CD4-positive, alpha-beta T cell treated with Interleukin-1 beta for 1 hour (primary cell): Measurements from ENCODE around the gene TBX2.
A peak's percentile ranks its signal among the peaks of the same experiment; 100 is the strongest.

Experiments
- DNase-seq, 2 donors: peaks; one replicate each; pipeline ENCODE4 v3.0.0-alpha.2; 2020 to 2022

The TBX2 gene

GRCh38 chr17:61387511-61388305 is 11.9 kb upstream of the TBX2 start:
- no peak for DNase-seq

- no peak for DNase-seq
These were observed 10.9 kb upstream of the TBX2 start for GRCh38 chr17:61388561-61389356.

GRCh38 chr17:61389670-61390478 is 9.8 kb upstream of the TBX2 start:
- DNase-seq = peak; percentile 27 to 31

GRCh38 chr17:61390479-61390791 is 9.2 kb upstream of the TBX2 start:
- no peak for DNase-seq

DNA sequence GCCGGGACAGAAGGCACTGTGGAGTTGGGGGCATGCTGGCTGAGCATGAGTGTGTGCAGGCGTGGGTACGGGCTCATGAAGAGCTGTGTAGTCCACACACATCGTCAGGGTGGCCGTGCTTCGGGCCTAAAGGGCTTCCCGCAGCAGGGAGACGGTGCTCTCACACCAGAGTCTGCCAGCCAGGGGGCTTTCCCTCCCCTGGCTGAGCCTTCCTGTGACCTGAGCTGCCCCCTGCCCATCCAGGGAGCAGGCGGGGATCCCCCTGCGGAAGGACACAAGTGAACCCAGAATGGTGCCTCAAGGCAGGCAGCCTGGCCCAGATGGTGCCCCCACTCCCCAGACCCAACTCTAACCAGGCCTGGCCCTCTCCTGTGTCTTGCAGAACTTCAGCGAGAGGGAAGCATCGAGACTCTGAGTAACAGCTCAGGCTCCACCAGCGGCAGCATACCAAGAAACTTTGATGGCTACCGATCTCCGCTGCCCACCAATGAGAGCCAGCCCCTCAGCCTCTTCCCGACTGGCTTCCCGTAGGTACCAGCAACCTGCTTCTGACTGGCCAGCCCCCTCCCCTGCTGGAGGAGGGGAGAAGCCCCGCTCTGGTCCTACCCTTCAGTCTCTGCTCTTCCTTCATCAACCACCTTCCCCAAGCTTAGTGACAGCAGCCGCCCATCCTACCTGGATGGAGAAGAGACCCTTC is 7.9 kb upstream of the TBX2 start:
- DNase-seq = no peak

GRCh38 chr17:61392679-61393078 is 7.0 kb upstream of the TBX2 start:
- DNase-seq = no peak

GRCh38 chr17:61393550-61393903 is 6.1 kb upstream of the TBX2 start:
- DNase-seq = no peak

- DNase-seq = no peak
These were observed 5.6 kb upstream of the TBX2 start for GRCh38 chr17:61393904-61394629.

DNA sequence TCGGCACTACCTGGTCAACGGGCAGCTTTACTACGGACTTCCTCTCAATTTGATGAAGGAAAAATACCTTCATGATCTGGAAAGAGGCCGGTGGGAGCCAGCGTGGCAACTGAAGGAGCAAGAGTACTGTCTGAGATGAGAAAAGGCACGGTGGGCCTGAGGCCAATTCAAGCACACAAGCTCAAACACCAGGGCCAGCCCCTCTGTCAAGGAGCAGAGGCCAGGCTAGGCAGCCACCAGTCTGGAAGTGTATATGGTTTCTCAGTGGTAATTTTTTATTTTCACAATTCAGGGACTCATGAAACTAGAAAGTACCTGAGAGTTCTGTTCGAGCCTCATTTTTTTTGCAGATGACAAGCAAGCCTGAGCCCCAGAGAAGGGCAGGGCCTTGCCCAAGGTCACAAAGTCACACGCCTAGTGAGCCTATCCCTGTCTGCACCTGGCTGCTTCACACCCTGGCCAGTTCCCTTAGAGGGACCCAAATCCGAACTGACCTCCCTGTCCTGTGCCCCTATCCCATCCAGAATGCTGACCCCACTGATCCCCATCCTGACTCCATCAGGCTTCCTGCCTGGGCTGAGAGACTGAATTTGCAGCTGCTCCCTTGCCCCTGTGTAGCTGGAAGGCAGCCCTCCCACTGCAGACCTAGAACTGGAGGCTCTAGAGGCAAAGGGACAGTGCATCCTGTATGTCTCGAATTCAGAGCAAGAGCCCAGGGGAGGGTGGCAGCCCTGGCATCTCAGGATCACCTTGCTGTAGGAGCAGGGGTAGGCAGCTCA is 4.8 kb upstream of the TBX2 start:
- DNase-seq = no peak

- no peak for DNase-seq
These were observed 4.1 kb upstream of the TBX2 start for GRCh38 chr17:61395409-61395982.

DNA sequence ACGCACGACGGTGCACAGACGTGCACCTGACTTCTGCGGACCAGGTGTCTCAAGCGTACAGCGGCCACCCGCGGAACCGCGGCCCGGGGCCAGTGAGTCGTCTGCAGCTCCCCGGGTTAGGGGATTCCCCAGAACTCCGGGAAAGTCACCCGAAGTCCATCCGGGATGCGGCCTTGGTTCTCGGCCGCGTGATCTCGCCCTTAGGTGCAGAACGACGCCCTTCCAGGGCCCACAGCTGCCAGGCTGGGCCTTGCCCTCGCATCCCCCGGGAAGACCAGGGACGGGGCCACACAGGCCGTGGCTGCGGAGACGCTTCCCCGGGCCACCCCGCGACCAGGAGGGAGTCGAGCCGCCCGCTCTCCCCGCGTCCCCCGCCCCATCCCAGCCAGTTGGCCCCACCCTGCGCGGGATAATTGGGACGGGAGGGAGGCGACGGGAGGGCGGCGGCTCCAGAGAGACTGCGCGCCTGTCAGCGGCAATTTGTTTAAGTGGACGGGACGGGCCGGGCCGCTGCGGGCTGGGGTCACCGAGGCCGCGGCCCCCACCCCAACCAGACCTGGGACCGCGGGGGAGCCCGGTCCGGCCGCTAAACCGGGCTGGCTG is 3.6 kb upstream of the TBX2 start:
- no peak for DNase-seq

- DNase-seq = no peak
These were observed 3.0 kb upstream of the TBX2 start for GRCh38 chr17:61396586-61397085.

DNA sequence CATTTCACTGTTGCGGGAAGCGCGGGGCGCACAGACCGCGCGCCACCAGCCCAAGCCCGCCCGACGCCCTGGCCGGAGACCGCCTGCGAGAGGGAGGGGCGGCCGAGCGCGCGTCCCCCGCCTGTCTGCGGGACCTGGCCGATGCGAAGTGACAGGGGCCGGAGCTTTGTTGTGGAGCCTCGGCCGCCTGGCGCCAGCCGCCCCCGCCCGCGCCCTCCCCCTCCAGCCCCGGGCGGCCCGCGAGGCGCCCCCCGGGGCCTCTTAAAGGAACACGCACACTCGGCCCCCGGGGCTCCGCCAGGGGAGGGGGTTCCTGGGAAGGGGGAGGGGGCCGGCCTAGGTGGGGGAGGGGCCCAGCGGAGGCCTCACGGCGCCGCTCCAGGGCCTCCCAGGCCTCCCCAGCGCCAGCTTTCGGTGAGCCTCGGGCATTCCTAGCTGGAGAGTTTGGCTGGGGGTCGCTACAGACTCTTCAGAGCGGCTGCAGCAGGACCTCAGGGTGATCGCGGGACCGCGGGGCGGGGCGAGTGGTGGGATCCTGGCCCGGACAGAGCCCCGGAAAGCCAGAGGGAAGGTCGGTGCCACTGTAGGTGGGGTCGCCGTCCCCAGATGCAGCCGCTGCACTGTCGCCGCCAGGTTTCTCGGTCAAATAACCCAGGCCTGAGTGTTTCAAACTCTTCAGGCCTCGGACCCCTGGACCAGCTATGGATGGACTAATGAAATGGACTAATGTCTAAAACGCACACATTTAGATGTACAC is 2.4 kb upstream of the TBX2 start:
- DNase-seq = no peak

DNA sequence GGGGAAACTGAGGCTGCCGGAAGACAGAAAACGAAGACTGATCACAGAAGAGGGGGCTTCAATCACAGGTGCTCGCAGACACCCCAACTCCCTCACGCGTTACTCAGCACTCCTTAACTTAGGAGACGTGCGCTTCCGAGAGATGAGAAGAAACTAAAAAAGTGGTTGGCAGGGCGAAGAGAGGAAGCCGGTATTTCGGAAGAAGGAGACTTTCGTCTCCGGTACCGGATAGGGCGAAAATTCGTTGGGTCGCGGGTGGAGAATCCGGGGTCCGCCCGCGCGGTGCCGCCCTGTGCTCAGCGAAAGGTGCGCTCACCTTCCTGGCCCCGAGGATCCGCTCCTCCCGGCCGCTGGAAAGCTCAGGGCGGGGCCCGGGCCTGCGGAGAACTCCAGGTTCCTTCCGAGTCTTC is 917 bp upstream of the TBX2 start:
- DNase-seq = no peak

DNA sequence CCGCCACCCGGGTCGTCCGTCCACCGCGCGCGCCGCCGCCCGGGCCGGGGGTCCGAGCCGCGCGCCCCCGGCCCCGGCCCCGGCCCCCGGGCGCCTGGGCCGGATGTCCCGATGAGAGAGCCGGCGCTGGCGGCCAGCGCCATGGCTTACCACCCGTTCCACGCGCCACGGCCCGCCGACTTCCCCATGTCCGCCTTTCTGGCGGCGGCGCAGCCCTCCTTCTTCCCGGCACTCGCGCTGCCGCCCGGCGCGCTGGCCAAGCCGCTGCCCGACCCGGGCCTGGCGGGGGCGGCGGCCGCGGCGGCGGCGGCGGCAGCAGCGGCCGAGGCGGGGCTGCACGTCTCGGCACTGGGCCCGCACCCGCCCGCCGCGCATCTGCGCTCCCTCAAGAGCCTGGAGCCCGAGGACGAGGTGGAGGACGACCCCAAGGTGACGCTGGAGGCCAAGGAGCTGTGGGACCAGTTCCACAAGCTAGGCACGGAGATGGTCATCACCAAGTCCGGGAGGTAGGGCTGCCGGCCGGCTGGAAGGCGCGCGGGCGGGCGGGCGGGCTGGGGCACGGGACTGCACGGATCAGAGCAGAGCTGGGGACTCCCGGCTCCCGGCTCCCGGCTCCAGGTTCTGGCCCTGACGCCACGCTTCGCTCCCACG is 548 bp downstream of the TBX2 start:
- no peak for DNase-seq

DNA sequence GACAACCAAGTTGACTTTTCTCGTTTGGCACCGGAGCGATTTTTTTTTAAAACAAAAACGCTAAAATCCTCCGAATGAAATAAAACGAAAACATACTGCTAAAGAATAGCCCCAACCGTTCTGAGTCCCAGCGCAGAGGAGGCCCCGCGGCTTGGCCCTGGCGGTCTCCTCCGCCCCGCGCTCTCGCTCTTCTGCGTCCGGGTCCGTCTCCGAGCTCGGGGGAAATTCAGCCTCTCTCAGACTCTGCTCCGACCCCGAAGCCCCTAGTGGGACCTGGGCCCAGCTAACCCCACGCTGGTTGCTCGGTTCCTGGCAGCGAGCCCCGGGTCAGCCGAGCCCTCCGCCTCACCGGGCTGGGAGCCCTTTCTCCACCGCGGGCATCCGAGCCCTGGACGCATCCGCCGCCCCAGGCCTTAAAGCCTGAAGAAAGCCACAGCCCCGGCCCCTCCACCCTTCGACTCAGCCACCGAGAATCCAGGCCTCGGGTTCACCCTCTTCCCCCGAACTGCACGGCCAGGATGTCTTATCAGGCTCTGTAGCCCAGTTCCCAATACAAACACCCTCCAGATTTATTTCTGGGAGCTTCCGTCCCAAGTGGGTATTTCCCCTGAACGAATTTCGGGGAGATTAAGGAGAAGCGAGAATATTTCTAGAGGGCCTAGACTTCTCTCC is 1.2 kb downstream of the TBX2 start:
- no peak for DNase-seq

GRCh38 chr17:61401389-61402072 is 1.9 kb downstream of the TBX2 start:
- DNase-seq = no peak

- no peak for DNase-seq
These were observed 2.5 kb downstream of the TBX2 start for GRCh38 chr17:61402073-61402541.
